Spleen (tissue), 7 donors: ENCODE results near the gene VIPR1.

Experiments used
- POLR2A ChIP-seq, 3 donors: fragments of 450-650 bp; IDR thresholded peaks; one replicate each; pipeline ENCODE4 v1.5.1; 2017; ENCODE audit warnings: antibody characterized with exemption in 3 of 3, mild to moderate bottlenecking in 1 of 3
- TF ChIP-seq, protein P1 (sequence below), 11 experiments: fragments of 200-600 bp in 7 of 11; fragments of 450-650 bp in 4 of 11; sonication (generic) in 4 of 11; IDR thresholded peaks in 8 of 11; conservative IDR thresholded peaks in 3 of 11; 1 replicate in 7 of 11; 2 replicates in 4 of 11; pipeline versions ENCODE4 v1.4.0 to v1.8.0; 2016 to 2021; ENCODE audit warnings: antibody characterized with exemption in 11 of 11, inconsistent platforms in 4 of 11, mild to moderate bottlenecking in 1 of 11
- donor health status: DM: no; HTN: no; CAD: no; lungs with moderate emphysema.
- donor health status: DM: no; HTN: no; CAD: no.
- donor health status: DM: no; HTN: no; CAD: no.

GRCh38 chr3:42495393-42495792 lies 7.0 kb upstream of the VIPR1 start:
- TF ChIP-seq, protein P1, sequence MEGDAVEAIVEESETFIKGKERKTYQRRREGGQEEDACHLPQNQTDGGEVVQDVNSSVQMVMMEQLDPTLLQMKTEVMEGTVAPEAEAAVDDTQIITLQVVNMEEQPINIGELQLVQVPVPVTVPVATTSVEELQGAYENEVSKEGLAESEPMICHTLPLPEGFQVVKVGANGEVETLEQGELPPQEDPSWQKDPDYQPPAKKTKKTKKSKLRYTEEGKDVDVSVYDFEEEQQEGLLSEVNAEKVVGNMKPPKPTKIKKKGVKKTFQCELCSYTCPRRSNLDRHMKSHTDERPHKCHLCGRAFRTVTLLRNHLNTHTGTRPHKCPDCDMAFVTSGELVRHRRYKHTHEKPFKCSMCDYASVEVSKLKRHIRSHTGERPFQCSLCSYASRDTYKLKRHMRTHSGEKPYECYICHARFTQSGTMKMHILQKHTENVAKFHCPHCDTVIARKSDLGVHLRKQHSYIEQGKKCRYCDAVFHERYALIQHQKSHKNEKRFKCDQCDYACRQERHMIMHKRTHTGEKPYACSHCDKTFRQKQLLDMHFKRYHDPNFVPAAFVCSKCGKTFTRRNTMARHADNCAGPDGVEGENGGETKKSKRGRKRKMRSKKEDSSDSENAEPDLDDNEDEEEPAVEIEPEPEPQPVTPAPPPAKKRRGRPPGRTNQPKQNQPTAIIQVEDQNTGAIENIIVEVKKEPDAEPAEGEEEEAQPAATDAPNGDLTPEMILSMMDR (IDR thresholded peaks at IDR 0.05 in 8 of 11, conservative IDR thresholded peaks at IDR 0.05 in 3 of 11) = no peak
- no peak for TF ChIP-seq POLR2A (IDR thresholded peaks at IDR 0.05)
